NT2/D1 (cell line): ENCODE measurements around the gene TSPAN9.

Experiments used
- YY1 ChIP-seq: IDR thresholded peaks from 2 replicates; pipeline ENCODE4 v1.6.1; 2011; ENCODE audit not compliant: insufficient read length, insufficient read depth
- ZNF274 ChIP-seq: IDR thresholded peaks from 2 replicates; pipeline ENCODE4 v1.6.1; 2011; ENCODE audit warnings: mild to moderate bottlenecking, low read depth, low read length

GRCh38 chr12:3220382-3221321, 143.5 kb downstream of the TSPAN9 start:
- TF ChIP-seq ZNF274 (no peak), YY1 (no peak)
